ENCODE results near the gene NPIPA5.
"Not testable (repeated sequence)": the region's sequence is repeated elsewhere in the genome, so short reads cannot be mapped to it uniquely, and the experiment has no call there.

Gene NPIPA5

DNA sequence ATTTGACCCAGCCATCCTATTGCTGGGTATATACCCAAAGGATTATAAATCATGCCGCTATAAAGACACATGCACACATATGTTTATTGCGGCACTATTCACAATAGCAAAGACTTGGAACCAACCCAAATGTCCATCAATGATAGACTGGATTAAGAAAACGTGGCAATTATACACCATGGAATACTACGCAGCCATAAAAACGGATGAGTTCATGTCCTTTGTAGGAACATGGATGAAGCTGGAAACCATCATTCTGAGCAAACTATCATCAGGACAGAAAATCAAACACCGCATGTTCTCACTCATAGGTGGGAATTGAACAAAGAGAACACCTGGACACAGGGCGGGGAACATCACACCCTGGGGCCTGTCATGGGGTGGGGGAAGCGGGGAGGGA, 14.9 kb upstream of the NPIPA5 start:
- not testable (repeated sequence) for DNase-seq (ENCODE audit: low read depth in 2 of 2)

DNA sequence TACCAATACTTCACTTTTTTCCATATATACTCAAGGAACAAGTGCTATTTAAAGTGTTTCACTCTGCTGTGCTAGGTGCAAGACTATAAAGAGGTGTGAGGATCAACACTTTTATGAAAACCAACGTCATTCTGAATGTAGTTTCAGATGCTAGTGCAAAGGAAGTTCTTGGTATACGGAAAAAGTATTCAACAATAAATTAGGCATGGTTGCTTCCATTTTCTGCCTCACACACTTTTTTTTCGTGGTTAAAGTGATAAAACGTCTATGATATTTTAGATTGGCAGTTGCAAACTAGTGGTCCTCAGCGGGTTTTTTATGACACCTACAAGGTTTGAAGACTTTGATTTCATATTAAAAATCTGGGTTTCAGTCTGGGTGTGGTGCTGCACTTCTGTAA, 11.8 kb upstream of the NPIPA5 start:
- DNase-seq (ENCODE audit: low read depth in 2 of 2), result not testable (repeated sequence)

DNA sequence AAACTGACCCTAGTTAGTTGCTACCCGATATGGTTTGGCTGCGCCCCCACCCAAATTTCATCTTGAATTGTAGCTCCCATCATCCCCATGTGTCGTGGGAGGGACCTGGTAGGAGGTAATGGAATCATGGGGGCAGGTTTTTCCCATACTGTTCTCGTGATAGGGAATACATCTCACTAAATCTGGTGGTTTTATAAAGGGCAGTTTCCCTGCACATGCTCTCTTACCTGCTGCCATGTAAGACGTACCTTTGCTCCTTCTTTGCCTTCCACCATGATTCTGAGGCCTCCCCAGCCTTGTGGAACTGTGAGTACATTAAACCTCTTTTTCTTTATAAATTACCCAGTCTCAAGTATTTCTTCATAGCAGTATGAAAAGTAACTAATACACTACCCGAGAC, 10.0 kb upstream of the NPIPA5 start:
- not testable (repeated sequence) for DNase-seq (ENCODE audit: low read depth in 2 of 2)

DNA sequence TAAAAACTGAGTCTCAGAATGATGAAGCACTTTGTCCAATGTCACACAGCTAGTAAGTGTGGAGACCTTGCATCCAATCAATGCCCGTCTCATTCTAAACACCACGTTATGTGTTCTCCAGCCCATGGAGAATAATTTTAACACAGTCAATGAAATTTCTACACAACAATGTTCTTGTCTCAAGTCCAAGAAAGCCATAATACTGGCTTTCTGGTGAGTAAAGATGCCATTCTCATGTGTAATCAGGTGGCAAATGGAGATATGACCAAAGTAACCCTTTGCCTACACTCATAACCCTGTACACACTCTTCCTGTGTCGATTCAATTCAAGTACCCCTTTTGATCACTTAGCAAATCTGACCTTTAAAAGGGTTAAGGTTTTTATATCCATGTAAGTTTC, 4.7 kb upstream of the NPIPA5 start:
- DNase-seq (ENCODE audit: low read depth in 2 of 2), result not testable (repeated sequence)

DNA sequence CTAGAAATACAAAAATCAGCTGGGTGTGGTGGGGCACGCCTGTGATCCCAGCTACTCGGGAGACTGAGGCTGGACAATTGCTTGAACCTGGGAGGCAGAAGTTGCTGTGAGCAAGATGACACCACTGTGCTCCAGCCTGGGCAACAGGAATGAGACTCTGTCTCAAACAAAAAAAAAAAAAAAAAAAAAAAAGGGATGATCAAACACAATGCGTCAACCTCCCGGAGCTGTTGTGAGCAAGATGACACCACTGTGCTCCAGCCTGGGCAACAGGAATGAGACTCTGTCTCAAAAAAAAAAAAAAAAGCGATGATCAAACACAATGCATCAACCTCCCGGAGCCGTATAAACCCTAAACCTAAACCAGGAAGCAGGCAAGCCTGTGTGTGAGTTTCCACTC, 20.6 kb downstream of the NPIPA5 start:
- DNase-seq (ENCODE audit: low read depth in 2 of 2), result not testable (repeated sequence)

DNA sequence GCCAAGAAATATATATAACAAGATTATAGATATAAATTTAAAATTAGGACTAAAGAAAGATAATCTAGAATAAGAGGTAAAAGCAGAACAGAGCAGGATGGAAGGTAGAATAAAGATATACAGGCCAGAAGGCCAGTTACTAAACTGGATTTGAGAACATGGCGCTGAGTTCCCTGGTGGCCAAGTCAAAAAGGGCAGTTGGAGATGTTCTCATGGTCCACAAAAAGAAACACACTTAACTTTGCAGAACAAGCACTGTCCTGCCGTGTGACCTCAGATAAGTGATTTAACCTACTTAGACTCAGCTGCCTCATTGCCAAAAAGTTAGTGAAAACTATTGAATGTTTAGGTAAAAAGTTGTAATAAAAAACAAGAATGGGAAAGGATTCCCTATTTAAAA, 23.2 kb downstream of the NPIPA5 start:
- not testable (repeated sequence) for DNase-seq (ENCODE audit: low read depth in 2 of 2)

DNA sequence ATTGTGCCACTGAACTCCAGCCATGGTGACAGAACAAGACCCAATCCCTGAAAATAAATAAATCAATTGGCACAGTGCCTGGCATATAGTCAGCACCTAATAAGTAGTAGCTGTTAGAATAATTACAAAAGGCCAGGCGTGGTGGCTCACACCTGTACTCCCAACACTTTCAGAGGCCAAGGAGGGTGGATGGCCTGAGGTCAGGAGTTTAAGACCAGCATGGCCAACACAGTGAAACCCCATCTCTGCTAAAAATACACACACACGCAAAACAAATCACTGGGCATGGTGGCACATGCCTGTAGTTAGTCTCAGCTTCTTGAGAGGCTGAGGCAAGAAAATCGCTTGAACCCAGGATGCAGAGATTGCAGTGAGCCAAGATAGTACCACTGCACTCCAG, 25.2 kb downstream of the NPIPA5 start:
- not testable (repeated sequence) for DNase-seq (ENCODE audit: low read depth in 2 of 2)

DNA sequence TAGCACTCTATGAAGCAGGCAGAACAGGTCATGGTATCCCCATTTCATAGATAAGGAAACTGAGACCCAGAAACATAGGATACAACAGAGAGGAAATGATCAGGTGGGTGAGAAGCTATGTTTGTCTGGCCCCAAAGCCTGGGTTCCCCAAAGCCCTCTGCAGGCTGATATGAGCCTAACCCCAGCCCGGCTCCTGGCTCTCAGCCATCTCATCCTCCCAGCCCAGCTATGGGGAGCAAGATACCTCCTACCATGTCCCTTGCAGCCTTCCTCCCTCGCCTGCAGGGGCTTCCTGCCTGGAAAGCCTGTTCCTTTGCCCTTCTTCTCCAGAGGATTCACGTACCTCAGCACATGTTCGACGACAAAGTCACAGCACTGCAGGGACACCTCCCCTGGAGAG, 26.3 kb downstream of the NPIPA5 start:
- DNase-seq (ENCODE audit: low read depth in 2 of 2), result not testable (repeated sequence)

DNA sequence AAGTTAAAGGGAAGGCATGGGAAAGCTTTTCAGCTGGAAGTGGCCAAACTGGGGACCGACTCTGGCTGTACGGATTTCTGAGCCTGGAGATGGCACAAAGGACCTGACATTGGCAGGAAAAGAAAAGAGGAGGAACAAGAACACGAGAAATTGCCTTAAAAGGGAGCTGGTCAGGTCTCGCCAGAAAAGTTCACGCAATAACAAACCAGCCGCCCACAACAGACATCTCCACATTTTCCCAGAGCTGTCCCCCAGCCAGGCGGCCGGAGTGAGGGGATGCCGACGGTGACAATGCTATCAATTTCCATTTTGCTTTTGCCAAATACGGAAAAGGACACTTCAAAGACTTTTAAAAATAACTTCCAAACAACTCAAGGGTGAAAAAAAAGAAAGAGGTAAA, 26.8 kb downstream of the NPIPA5 start:
- DNase-seq (ENCODE audit: low read depth in 2 of 2), result not testable (repeated sequence)

DNA sequence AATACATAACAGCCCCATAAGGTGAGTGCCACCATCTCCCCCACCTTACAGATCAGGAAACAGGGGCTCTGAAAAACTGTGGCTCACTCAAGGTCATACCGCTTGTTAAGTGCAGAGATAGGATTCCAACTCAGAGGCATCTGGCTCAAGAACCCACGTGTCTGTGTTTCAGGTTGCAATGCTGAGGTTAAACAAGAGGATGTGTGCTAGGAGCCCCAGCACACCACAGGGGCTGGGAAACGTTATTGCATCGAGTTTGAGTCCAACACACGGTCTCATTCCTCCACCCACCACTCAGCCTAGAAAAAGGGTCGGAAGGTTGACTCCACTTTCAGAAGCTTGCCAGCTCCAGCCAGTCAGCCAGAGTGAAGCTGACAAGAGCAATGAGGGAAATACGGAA, 29.4 kb downstream of the NPIPA5 start:
- not testable (repeated sequence) for DNase-seq (ENCODE audit: low read depth in 2 of 2)

DNA sequence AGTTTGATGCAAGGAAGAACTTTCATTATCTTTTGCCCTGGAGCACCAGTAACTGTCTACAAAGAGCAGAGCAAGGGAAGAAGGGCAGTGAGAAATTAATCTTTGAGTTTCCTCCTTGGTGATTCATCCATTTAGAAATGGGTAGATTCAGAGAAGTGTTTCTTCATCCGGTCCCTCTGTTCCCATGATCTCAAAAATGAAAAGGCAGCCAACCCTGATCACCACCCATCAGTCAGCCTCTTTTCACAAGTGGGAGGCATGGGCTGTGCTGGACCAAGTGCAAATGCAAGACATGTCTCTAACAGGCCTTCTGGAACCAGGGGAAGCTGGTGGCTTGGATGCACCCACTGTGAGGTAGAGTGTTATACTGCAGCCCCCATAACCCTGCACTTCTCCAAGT, 35.8 kb downstream of the NPIPA5 start:
- DNase-seq (ENCODE audit: low read depth in 2 of 2), result not testable (repeated sequence)

DNA sequence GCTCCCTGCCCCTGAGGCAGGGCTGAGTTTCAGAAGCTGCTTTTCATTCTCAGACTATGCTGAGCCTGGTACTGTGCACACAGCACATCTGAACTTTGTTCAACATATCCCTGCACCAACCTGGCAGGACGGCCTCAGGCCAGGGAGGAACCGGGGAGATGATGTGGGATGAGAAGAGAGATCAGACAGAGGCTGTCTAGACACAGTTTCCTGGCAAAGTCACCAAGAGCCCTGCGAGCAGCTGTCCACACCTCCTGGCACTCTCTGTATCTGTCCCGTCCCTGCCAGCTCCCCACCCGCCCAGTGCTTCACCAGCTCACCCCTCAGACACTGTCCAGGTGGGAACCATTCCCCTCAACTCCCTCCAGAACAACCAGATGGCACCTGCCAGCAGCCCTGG, 39.1 kb downstream of the NPIPA5 start:
- DNase-seq (ENCODE audit: low read depth in 2 of 2), result not testable (repeated sequence)

DNA sequence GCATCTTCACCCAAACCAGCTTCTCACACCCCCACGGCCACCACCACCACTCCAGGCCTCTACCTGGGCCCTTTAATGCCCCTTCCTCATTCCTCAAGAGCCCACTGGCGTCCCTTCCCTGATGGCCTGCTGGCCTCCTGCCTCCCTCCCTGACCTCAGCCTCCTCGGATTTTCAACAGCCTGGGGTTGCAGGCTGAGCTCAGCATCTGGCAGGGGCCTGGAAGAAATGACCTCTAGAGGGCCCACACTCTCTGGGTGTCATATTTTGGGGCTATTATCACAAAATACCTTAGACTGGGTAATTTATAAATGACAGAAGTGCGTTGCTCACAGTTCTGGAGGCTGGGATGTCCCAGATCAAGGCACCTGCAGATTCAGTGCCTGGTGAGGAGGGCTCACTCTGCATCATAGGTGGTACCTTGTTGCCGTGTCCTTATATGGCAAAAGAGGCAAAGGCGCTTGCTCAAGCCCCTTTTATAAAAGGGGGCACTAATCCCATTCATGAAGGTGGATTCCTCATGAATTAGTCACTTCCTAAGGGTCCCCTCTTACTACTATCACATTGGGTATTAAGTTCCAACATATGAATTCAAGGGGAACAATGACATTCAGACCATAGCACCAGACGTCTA, 40.0 kb downstream of the NPIPA5 start:
- not testable (repeated sequence) for DNase-seq (ENCODE audit: low read depth in 2 of 2)

DNA sequence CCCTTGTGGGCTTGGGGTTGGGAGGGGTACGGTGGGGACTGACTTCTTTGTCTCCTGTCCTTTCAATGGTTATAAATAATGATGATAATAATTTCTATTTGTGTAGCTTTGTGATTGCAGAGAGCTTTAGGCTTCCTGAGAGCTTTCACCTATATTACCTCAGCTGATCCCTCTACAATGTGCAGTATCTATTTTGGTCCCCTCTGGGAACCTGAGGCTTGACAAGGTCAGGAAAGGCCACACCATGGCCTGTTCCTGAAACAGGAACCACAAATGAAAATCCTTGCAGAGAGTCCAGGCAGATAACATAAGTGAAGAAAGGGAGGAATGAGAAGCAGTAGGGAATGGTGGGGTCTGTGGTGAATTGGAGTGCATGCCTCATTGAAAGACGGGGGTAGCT, 42.5 kb downstream of the NPIPA5 start:
- DNase-seq (ENCODE audit: low read depth in 2 of 2), result not testable (repeated sequence)

DNA sequence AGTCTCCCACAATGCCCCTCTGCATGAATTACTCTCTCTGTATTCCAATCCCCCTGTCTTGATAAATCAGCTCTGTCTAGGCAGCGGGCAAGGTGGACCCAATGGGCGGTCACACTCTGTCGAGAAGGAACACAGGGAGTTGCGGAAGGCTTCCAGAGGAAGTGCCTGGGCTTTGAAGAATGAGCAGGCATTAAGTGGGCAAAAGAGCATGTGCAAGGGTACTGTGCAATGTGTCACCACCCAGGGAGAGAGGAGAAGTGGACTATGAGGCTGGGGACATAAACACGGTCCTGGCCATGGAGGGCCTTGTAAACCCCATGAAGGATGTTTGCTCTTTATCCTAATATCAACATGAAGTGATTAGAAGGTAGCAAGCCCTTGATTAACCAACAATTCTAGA, 44.1 kb downstream of the NPIPA5 start:
- not testable (repeated sequence) for DNase-seq (ENCODE audit: low read depth in 2 of 2)

DNA sequence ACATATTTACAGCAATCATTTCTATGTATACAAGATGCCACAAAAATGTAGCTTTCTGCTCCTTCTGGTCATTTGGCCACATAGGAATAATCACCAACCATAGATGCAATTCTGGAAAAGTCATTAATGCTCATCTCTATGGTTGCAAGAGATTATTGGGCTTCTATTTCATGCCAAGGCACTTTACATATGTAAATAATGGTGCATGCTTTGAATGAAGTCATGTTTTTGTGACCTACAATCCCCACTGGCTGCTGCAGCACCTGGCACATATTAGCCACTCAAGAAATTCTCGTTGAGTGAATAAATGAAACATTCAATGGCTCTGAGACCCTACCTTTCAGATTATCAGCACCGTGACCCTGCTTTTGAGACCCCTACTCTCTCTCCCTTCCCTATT, 47.1 kb downstream of the NPIPA5 start:
- not testable (repeated sequence) for DNase-seq (ENCODE audit: low read depth in 2 of 2)

DNA sequence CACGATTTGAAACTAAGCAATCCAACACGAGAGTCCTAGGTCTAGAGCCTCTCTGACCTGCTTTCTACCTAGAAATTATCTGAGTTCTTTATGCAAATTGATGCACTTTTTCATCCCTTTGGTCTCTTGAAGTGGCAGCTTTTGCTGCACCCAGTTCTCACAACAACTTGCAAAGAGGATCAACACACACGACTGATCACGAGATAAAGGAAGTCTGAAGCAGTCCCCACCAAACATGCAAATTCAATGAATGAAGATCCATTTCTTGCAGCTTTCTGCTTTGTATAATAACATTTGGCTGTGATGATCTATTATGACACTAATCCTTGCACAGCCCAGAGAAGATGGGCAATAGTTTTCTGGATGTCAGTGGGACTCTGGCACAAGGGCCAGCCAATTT, 53.1 kb downstream of the NPIPA5 start:
- not testable (repeated sequence) for DNase-seq (ENCODE audit: low read depth in 2 of 2)

DNA sequence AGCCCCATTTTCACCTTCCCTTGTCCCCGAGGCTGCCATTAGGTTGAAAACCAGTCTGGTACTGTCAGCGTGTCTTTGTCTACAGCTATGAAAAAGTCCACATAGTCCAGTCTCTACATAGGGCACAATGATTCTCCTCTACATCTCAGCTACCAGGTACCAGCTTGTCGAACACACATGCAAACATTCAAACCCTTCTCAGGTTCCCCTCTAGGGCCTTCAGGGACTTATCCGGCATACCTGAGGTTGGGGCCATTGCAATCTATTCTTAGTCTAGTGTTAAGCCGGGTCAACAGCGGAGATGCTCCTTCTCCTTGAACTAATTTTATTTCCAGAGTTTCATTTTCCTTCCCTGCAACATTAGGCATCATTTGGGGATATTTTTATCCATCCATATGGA, 54.7 kb downstream of the NPIPA5 start:
- DNase-seq (ENCODE audit: low read depth in 2 of 2), result not testable (repeated sequence)

DNA sequence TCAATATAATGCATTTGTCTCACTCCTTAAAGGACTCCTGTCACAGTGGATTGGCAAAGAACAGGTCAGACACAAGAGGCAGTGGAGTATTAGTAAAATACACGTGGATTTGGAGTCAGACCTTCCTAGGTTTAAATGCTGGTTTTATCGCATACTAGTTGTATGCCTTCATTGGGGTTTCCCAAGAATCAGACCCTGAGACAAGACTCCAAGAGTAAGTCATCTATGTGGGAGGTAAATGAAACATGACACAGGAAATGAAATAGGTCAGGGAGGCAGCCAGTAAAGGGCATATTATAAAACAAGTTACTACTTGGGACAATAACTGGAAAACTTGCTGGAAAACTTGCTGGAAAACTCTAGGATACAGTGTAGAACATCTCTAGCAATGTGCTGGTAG, 56.9 kb downstream of the NPIPA5 start:
- DNase-seq (ENCODE audit: low read depth in 2 of 2), result not testable (repeated sequence)

DNA sequence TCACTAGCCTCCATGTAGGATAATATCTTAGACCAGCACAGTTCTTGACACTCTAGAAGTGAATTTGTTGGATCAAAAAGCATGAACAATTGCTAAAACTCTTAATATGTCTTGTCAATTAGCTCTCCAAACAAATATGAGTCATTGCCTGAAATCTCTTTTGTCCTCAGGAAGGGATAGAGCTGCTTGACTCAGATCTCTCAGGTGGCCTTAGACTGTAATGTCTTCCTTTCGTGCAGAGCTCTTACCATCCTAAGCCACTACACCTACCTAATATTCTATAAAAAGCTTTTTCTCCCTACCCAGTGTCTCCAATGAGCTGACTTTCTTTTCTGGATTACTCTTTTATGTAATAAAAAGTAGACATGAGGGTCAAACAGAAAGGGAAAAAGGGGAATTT, 63.5 kb downstream of the NPIPA5 start:
- DNase-seq (ENCODE audit: low read depth in 2 of 2), result not testable (repeated sequence)

All from stimulated activated CD4-positive, alpha-beta T cell treated with anti-CD3 and anti-CD28 coated beads, Interleukin-12 subunit alpha, Interleukin-12 subunit beta, amount 100 ng/mL, for 24 hours (primary cell).